Daoy (cell line): ENCODE results near the gene PAQR3. TPM values are rescaled to one million over a fixed set of nuclear protein-coding genes. Genes with fewer than 3 reads are reported as not detected.
"Not testable (repeated sequence)": the region's sequence is repeated elsewhere in the genome, so short reads cannot be mapped to it uniquely, and the experiment has no call there.

Experiments
- DNase-seq: peaks from one replicate; pipeline ENCODE4 v3.0.0-alpha.2; 2015; ENCODE audit warnings: low read depth
- total RNA-seq: library from RNA; depleted of rRNA; stranded (reverse); fragments of >200 nt; shearing (Covaris generic); gene quantifications from 2 replicates; pipeline ENCODE4 v1.2.3, GENCODE V29; 2014

The PAQR3 gene
- total RNA-seq, 1 experiment from 2014 or later = 15.3 TPM

GRCh38 chr4:78928835-78929234 is 10.4 kb downstream of the PAQR3 start:
- no peak for DNase-seq

- no peak for DNase-seq
Measured at GRCh38 chr4:78926826-78927225, 12.4 kb downstream of the PAQR3 start.

GRCh38 chr4:78923464-78924312 is 15.6 kb downstream of the PAQR3 start:
- no peak for DNase-seq

GRCh38 chr4:78922207-78922606 is 17.0 kb downstream of the PAQR3 start:
- peak; percentile 5 for DNase-seq

GRCh38 chr4:78910612-78911011 is 28.6 kb downstream of the PAQR3 start:
- DNase-seq = no peak

GRCh38 chr4:78908974-78909373 is 30.3 kb downstream of the PAQR3 start:
- not testable (repeated sequence) for DNase-seq

GRCh38 chr4:78907638-78908037 is 31.6 kb downstream of the PAQR3 start:
- no peak for DNase-seq

- DNase-seq = no peak
Measured at GRCh38 chr4:78904143-78904542, 35.1 kb downstream of the PAQR3 start.

- no peak for DNase-seq
Measured at GRCh38 chr4:78902298-78902697, 36.9 kb downstream of the PAQR3 start.

GRCh38 chr4:78901882-78902281 is 37.4 kb downstream of the PAQR3 start:
- DNase-seq = no peak

- no peak for DNase-seq
Measured at GRCh38 chr4:78899302-78899701, 39.9 kb downstream of the PAQR3 start.

- no peak for DNase-seq
Measured at GRCh38 chr4:78889955-78890354, 49.3 kb downstream of the PAQR3 start.

GRCh38 chr4:78885598-78885997 is 53.6 kb downstream of the PAQR3 start:
- DNase-seq = no peak

- DNase-seq = no peak
Measured at GRCh38 chr4:78880874-78881492, 58.3 kb downstream of the PAQR3 start.

GRCh38 chr4:78878031-78878430 is 61.2 kb downstream of the PAQR3 start:
- no peak for DNase-seq

GRCh38 chr4:78876568-78877320 is 62.5 kb downstream of the PAQR3 start:
- no peak for DNase-seq

GRCh38 chr4:78870056-78870455 is 69.2 kb downstream of the PAQR3 start:
- no peak for DNase-seq

GRCh38 chr4:78868712-78869111 is 70.5 kb downstream of the PAQR3 start:
- not testable (repeated sequence) for DNase-seq

GRCh38 chr4:78865451-78865850 is 73.8 kb downstream of the PAQR3 start:
- no peak for DNase-seq

GRCh38 chr4:78864405-78865024 is 74.7 kb downstream of the PAQR3 start:
- DNase-seq = peak; percentile 14

GRCh38 chr4:78863991-78864390 is 75.2 kb downstream of the PAQR3 start:
- DNase-seq = no peak

GRCh38 chr4:78863254-78863869 is 75.9 kb downstream of the PAQR3 start:
- DNase-seq = no peak
